Right renal cortex interstitium (tissue), 3 donors: ENCODE measurements around the gene DNAJC30. TPM values are rescaled to one million over a fixed set of nuclear protein-coding genes. Genes with fewer than 3 reads are reported as not detected.
A peak's percentile ranks its signal among the peaks of the same experiment; 100 is the strongest.

Experiments
- DNase-seq, 3 donors: peaks; one replicate each; pipeline ENCODE4 v3.0.0-alpha.2; 2013; ENCODE audit warnings: low read depth in 3 of 3, low spot score in 2 of 3
- polyA plus RNA-seq, 3 donors: library from polyadenylated mRNA; unstranded; fragments of 120-200 nt; gene quantifications; one replicate each; pipeline ENCODE4 v1.2.1, GENCODE V29; 2013; ENCODE audit not compliant: insufficient read length in 3 of 3

Gene DNAJC30
- polyA plus RNA-seq, 3 donors: 9.1 to 11.5 (median 10.2) TPM

DNA sequence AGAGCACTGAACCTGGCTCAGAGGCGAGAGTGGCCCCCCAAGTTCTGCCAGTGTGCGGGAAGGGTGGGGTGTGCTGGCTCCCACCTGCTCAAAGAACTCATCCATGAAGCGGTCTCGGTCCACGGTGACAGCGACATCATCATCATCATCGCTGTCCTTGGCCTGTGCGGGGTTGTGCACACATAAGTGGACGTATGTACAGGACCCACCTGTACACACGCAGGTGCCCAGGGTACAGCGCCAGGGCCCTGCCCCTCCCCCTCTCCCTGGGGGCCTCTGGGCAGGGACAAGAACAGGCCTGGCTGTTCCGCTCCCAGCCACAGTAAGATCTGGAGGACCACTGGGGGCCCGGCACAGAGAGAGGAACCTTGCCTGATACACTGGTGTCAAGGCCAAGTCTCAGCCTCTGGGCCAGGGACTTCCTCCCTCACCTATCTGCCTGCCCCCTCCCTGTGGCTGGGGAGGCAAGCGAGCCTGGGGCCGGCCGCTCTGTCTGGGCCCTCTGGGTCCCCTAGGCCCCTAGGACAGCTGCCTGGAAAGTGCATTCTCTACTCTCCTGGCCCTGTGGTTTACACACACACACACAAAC lies 25.8 kb upstream of the DNAJC30 start:
- no peak for DNase-seq

- no peak for DNase-seq
These were observed 23.9 kb upstream of the DNAJC30 start for GRCh38 chr7:73707045-73707631.

DNA sequence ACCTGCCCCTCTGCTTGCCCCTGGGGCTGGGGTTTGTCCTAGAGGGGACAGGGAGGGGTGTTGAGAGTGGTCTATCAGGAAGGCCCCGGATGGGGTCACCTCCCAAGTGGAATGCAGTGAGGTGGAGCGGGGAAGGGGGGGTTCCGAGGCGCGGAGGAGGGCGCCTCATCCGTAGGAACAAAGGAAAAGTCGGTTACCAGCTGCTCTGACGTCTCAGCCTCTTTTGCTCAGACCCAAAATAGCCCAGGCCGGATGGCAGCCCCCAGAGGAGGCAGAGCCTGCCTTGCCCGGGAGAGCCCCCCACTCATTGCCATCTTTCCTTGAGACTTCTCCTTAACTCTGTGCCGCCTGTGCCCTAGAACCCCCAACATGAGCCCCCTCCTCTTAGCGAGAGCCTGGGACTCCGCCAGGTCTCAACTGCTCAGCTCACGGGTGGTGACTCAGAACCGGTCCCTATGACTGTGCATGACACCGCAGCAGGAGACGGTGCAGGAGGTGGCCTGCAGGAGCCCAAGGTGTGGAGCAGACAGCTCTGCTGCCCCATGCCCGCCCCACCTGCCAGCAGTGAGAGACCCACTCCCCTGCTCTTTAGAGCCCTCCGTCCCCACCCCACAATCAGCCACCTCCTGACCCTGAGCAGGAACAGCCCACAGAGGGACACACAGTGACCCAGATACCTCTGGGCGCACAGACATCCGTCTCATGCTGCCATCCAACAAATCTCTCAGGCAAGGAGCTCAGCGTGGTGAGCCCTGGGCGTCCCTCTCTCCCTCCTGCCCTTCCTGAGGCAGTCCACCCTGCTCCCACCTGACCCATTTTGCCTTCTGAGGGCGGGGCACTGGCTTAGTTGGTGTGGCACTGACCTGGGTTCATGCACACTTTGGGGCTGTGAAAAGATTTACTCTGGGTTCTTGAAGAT lies 23.1 kb upstream of the DNAJC30 start:
- DNase-seq: no peak

DNA sequence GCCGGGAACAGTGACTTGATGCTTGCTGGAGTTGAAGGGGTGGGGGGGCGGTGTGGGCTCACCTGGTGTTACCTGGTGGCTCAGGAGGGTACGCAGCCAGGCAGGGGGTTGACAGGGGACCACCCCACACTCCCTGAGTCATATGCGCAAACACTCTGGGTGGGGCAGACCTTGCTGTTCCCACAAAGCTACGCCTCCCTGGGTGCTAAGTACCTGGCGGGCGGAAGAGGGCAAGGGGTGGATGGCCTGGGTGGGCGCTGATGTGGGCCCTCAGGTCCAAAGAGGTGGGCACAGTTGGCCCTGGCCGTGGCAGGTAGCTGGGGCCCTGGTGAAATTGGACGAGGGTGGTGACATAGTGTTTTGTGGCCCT lies 22.3 kb upstream of the DNAJC30 start:
- DNase-seq: no peak

- no peak for DNase-seq
These were observed 21.6 kb upstream of the DNAJC30 start for GRCh38 chr7:73704640-73705550.

GRCh38 chr7:73703757-73704639 lies 20.7 kb upstream of the DNAJC30 start:
- peak in 1 of 3 donors; percentile 47 for DNase-seq

GRCh38 chr7:73703225-73703624 lies 20.0 kb upstream of the DNAJC30 start:
- DNase-seq: no peak

GRCh38 chr7:73702665-73703064 lies 19.4 kb upstream of the DNAJC30 start:
- DNase-seq: no peak

GRCh38 chr7:73702226-73702625 lies 19.0 kb upstream of the DNAJC30 start:
- DNase-seq: no peak

DNA sequence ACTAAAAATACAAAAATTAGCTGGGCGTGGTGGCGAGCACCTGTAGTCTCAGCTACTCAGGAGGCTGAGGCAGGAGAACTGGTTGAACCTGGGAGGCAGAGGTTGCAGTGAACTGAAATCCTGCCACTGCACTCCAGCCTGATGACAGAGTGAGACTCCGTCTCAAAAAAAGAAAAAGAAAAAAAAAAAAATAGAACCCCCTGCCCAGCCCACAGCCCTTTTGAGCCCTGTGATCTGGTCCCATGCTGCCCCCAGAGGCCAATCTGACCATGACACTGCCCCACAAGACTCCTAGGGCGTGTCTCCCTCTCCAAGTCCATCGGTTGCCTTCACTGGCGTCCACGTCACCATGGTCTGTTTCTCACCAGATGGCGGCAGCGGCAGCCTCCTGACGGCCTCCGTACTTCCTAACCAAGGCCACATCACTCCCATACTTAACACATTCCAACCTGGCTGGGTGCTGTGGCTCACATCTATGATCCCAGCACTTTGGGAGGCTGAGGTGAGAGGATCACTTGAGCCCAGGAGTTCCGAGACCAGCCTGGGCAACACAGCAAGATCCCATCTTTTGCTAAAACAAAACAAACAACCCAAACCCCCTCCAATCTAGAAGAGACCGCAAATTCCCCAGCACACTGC lies 18.2 kb upstream of the DNAJC30 start:
- DNase-seq: no peak

DNA sequence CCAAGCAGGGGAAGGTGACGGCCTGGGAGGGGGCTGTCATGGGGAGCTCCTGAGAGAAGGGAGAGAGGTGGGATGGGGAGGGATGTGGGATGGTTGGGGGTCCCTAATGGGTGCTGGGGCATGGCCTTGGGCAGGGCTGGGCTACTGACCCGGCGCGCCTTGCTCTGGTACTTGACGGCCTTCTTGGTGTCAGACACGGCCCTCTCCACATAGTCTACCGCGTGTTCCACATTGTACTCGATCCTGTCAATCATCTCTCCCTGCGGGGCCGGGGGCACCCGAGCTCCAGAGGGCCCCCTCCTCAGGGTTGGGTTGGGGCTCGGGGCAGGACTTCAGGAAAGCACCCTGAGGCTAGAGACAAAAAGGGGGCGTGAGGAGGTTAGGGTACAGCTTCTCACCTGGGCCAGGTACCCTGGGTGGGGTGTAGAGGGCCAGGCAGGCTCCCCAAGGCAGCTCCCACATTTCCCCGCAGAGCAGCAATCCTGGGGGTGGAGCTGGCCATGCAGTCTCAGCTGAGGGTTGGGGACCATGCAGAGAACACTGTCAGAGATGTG lies 17.4 kb upstream of the DNAJC30 start:
- DNase-seq: no peak

GRCh38 chr7:73700069-73700423 lies 16.8 kb upstream of the DNAJC30 start:
- no peak for DNase-seq

DNA sequence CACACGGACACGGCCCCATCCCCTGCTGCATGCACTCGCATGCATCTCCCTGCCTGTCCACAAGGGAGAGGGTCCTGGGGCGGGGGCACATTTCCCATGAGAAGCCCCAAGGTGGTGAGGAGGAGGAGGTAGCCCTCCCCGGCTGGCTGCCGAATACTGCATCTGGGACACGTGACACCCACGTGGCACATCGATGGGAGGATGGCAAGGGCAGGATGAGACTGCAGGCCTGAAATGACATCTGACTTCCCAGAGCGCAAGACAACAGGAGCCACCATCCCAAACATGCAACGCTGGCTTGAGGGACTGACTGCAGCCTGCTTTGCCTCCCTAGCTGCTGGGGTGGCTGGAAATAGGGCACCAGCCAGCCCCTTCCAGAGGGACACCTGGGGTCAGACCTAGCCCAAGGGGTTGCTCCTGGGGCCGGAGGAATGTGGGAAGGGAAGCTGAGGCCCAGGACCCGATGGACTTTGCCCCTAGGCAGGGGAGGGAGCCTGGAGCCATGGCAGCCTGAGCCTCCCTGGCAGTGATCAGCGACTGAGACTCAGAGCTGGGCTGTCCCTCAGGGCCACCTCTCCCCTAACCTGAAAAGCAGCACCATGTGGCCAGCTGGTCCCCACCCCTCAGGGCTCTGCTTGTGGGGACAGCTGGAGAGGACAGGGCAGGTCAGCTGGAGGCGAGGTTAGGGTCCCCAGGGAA lies 16.3 kb upstream of the DNAJC30 start:
- DNase-seq: no peak

GRCh38 chr7:73698410-73698809 lies 15.2 kb upstream of the DNAJC30 start:
- DNase-seq: no peak

- no peak for DNase-seq
These were observed 13.1 kb upstream of the DNAJC30 start for GRCh38 chr7:73696372-73696771.

GRCh38 chr7:73690646-73691045 lies 7.4 kb upstream of the DNAJC30 start:
- no peak for DNase-seq

GRCh38 chr7:73688288-73688687 lies 5.0 kb upstream of the DNAJC30 start:
- DNase-seq: no peak

DNA sequence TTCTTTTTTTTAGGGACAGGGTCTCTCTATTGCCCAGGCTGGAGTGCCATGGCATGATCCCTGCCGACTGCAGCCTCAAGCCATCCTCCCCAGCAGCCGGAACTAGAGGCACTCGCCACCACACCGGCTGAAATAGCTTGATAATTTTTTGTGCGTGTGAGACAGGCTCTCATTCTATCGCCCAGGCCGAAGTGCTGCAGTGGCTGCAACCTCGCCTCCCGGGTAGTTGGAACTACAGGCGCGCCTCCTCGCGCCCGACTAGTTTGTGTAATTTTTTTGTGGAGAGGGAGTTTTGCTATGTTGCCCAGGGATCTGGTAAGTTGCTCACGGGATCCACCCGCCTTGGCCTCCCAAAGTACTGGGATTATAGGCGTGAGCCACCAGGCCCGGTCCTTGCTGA lies 2.1 kb upstream of the DNAJC30 start:
- DNase-seq: no peak
